Esophagus squamous epithelium (tissue), 4 donors: Measurements from ENCODE around the gene TNS1.

Experiments
- POLR2A ChIP-seq, 4 donors: fragments of 450-650 bp; IDR thresholded peaks; one replicate each; pipeline ENCODE4 v1.6.1; 2017; ENCODE audit warnings: antibody characterized with exemption in 4 of 4, mild to moderate bottlenecking in 4 of 4, moderate library complexity in 3 of 4
- TF ChIP-seq, protein P1 (sequence below), 6 experiments: fragments of 450-650 bp in 4 of 6; fragments of 200-600 bp in 2 of 6; sonication (generic) in 2 of 6; IDR thresholded peaks; one replicate each; pipeline ENCODE4 v1.5.1; 2016 to 2019; ENCODE audit warnings: antibody characterized with exemption in 6 of 6, mild to moderate bottlenecking in 4 of 6, moderate library complexity in 4 of 6

DNA sequence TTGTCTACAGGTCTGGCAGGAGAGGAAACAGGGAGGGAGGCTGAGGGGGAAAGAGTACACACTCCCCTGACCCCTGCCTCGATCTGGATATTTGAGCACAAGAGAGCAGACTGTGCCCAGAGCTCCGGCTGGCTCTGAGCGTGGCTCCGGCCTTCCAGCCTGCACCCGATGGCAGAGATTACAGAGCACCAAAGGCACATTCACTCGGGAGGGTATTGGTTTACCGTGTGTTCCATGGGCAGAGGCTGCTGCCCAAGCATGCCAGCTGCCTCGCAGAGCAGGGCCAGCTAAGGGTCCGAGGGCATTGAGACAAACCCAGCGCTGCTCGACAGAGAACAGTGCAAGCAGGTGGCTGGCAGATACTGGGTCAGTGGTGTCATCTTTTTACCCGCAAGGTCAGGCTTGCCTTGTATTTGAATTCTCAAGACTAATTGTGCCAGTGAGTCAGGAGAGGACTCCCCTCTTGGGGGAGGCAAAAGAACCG lies 132.2 kb downstream of the TNS1 start:
- TF ChIP-seq, protein P1, sequence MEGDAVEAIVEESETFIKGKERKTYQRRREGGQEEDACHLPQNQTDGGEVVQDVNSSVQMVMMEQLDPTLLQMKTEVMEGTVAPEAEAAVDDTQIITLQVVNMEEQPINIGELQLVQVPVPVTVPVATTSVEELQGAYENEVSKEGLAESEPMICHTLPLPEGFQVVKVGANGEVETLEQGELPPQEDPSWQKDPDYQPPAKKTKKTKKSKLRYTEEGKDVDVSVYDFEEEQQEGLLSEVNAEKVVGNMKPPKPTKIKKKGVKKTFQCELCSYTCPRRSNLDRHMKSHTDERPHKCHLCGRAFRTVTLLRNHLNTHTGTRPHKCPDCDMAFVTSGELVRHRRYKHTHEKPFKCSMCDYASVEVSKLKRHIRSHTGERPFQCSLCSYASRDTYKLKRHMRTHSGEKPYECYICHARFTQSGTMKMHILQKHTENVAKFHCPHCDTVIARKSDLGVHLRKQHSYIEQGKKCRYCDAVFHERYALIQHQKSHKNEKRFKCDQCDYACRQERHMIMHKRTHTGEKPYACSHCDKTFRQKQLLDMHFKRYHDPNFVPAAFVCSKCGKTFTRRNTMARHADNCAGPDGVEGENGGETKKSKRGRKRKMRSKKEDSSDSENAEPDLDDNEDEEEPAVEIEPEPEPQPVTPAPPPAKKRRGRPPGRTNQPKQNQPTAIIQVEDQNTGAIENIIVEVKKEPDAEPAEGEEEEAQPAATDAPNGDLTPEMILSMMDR (IDR thresholded peaks at IDR 0.05), result no peak
- no peak for TF ChIP-seq POLR2A (IDR thresholded peaks at IDR 0.05)
